Bronchial epithelial cell (primary cell): ENCODE data around the gene KCNK16. TPM values are rescaled to one million over a fixed set of nuclear protein-coding genes. Genes with fewer than 3 reads are reported as not detected.
"Not testable (repeated sequence)": the region's sequence is repeated elsewhere in the genome, so short reads cannot be mapped to it uniquely, and the experiment has no call there.

Source experiments
- DNase-seq: peaks from one replicate; pipeline ENCODE4 v3.0.0-alpha.2; 2010; ENCODE audit warnings: low read depth
- FAIRE-seq: peaks from 2 replicates; lab custom pipeline; 2011; peaks lifted over from hg19 to GRCh38; lab: Jason Lieb, UNC
- H3K27me3 ChIP-seq: 2 replicates; pipeline ENCODE4 v1.5.1; 2011; ENCODE audit warnings: low read length; ENCODE audit not compliant: control insufficient read depth, insufficient read depth
- H3K36me3 ChIP-seq: 2 replicates; pipeline ENCODE4 v1.5.1; 2011; ENCODE audit warnings: low read length; ENCODE audit not compliant: control insufficient read depth, insufficient read depth
- H3K4me3 ChIP-seq: 2 replicates; pipeline ENCODE4 v1.5.1; 2011; ENCODE audit warnings: mild to moderate bottlenecking, low read depth, low read length, control low read depth
- CTCF ChIP-seq: IDR thresholded peaks from 2 replicates; pipeline ENCODE4 v1.5.1; 2011; ENCODE audit warnings: mild to moderate bottlenecking, moderate library complexity, low read length, control low read depth, inconsistent platforms; ENCODE audit not compliant: insufficient read depth, severe bottlenecking
- total RNA-seq: library from RNA; depleted of rRNA; stranded (reverse); fragments of >200 nt; gene quantifications from 2 replicates; pipeline ENCODE4 v1.2.1, GENCODE V29; 2014

The KCNK16 gene
- total RNA-seq, 1 donor from 2014 or later: not detected

- Histone ChIP-seq H3K36me3 (no peaks in the 10 kb centered on the region), H3K27me3 (no peaks in the 10 kb centered on the region), H3K4me3 (no peak overlapping the region)
- DNase-seq (peak; percentile 17), FAIRE-seq (peak; percentile 96)
- no peak for TF ChIP-seq CTCF
These were observed 28.4 kb downstream of the KCNK16 start for GRCh38 chr6:39294133-39294532.

- no peak for TF ChIP-seq CTCF
These were observed 29.9 kb downstream of the KCNK16 start for GRCh38 chr6:39292637-39293036.

GRCh38 chr6:39289490-39289889 lies 33.0 kb downstream of the KCNK16 start:
- no peak for FAIRE-seq
- H3K36me3 ChIP-seq: no peaks in the 10 kb centered on the region
- H3K27me3 ChIP-seq: no peaks in the 10 kb centered on the region
- peak; percentile 27 for DNase-seq
- no peak overlapping the region for H3K4me3 ChIP-seq
- TF ChIP-seq CTCF: no peak

More at GRCh38 chr6:39292637-39293036, 29.9 kb downstream of the KCNK16 start:
- FAIRE-seq: no peak
- H3K4me3 ChIP-seq: no peak overlapping the region
- H3K36me3 ChIP-seq: no peaks in the 10 kb centered on the region
- peak; percentile 10 for DNase-seq
- no peaks in the 10 kb centered on the region for H3K27me3 ChIP-seq

- no peak for FAIRE-seq
- Histone ChIP-seq H3K36me3 (no peaks in the 10 kb centered on the region), H3K4me3 (no peak overlapping the region), H3K27me3 (no peaks in the 10 kb centered on the region)
- no peak for DNase-seq
- no peak for TF ChIP-seq CTCF
These were observed 34.9 kb downstream of the KCNK16 start for GRCh38 chr6:39287601-39288000.

GRCh38 chr6:39286596-39286995 lies 35.9 kb downstream of the KCNK16 start:
- not testable (repeated sequence) for FAIRE-seq, H3K27me3 ChIP-seq, DNase-seq

GRCh38 chr6:39282774-39283173 lies 39.7 kb downstream of the KCNK16 start:
- no peak for FAIRE-seq

More at GRCh38 chr6:39286596-39286995, 35.9 kb downstream of the KCNK16 start:
- not testable (repeated sequence) for H3K36me3 ChIP-seq, H3K4me3 ChIP-seq

More at GRCh38 chr6:39282774-39283173, 39.7 kb downstream of the KCNK16 start:
- no peak for TF ChIP-seq CTCF
- DNase-seq: no peak
- H3K36me3 ChIP-seq: no peaks in the 10 kb centered on the region
- H3K27me3 ChIP-seq: no peaks in the 10 kb centered on the region
- H3K4me3 ChIP-seq: no peak overlapping the region
